ENCODE results near the gene ZNF205. TPM values are rescaled to one million over a fixed set of nuclear protein-coding genes. Genes with fewer than 3 reads are reported as not detected.
A peak's percentile ranks its signal among the peaks of the same experiment; 100 is the strongest.

Gene ZNF205
- polyA plus RNA-seq, 3 donors, result 1.0 to 6.7 (median 1.3) TPM

DNA sequence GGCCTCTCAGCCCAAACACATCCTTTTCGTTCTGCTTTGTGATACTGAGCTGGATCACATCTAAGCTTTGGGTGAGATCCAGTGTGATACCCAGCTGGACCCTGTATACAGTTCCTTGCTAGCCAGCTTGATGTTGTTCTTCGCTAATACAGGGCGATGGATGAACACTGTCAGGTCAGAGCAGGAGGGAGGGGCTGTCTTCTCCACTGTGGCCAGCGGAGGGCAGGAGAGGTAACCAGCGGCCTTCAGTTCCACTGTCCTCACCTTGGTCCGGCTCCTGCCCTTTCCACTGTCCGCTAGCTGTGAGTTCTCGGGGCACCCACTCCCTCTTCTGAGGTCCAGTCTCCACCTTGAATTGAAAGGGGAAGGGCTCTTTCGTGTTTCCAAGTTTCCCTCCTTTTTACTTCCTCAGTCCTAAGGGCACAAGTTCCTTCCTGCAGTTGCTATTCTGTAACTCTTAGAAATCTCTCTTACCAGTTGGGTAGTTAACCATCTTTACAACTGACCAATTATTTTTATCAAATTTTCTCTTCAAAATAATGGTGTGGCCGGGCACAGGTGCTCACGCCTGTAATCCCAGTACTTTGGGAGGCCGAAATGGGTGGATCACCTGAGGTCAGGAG is 19.5 kb downstream of the ZNF205 start:
- Histone ChIP-seq H3K79me2 (ENCODE audit: insufficient read depth, low read length) (peaks cover 46% of the 10 kb centered on the region), H3K4me1 (ENCODE audit: control insufficient read depth in 1 of 2, insufficient read depth in 2 of 2, low read length in 2 of 2) (peaks cover 36 to 47% of the 10 kb centered on the region in 2 donors), H3K27ac (ENCODE audit: low read depth in 1 of 2, low read length in 2 of 2) (peak overlapping the region in 1 of 2 donors; percentile 28), H4K20me1 (ENCODE audit: insufficient read depth, low read length) (no peaks in the 10 kb centered on the region), H3K36me3 (replicated peaks in 1 of 2; ENCODE audit: control insufficient read depth in 1 of 2, insufficient read depth in 2 of 2, low read length in 2 of 2) (peaks cover 0 to under 1% of the 10 kb centered on the region in 2 donors), H3K4me3 (replicated peaks in 1 of 3; ENCODE audit: low read depth in 2 of 3, low read length in 3 of 3) (no peak overlapping the region), H3K27me3 (ENCODE audit: control insufficient read depth in 2 of 2, insufficient read depth in 2 of 2, low read length in 2 of 2) (no peaks in the 10 kb centered on the region), H3K9me3 (replicated peaks in 1 of 2; ENCODE audit: control insufficient read depth in 1 of 2, insufficient read depth in 1 of 2, low read length in 2 of 2) (no peaks in the 10 kb centered on the region), H2AFZ (ENCODE audit: insufficient read depth, low read depth, low read length, poor library complexity, severe bottlenecking) (no peak overlapping the region), H3K9ac (ENCODE audit: insufficient read depth, low read length, poor library complexity, severe bottlenecking) (no peak overlapping the region), H3K4me2 (replicated peaks; ENCODE audit: extremely low read depth, low read length, poor library complexity, severe bottlenecking) (no peak overlapping the region)
- H3K27ac Mint-ChIP-seq, result peak overlapping the region in 3 of 7 donors; percentile 26 to 86 (median 40)
- 60% methylated on average over 4 of the region's 12 CpGs for WGBS (ENCODE audit: insufficient coverage)
- peak; percentile 23 to 35 (median 35) for DNase-seq
- intact Hi-C loops (cut with micrococcal nuclease), result no loop called here
- H3K9me3 Mint-ChIP-seq, result no peaks in the 10 kb centered on the region
- peak; percentile 58 for TF ChIP-seq CTCF (IDR thresholded peaks at IDR 0.05)
- peaks cover 0 to 1% (median 0%) of the 10 kb centered on the region in 3 donors for H3K27me3 Mint-ChIP-seq (ENCODE audit: low read depth in 3 of 3)
- H3K4me3 Mint-ChIP-seq, result no peak overlapping the region
- H3K36me3 Mint-ChIP-seq, result peaks cover 1 to 6% of the 10 kb centered on the region in 2 donors
- peaks cover 42% of the 10 kb centered on the region for H3K4me1 Mint-ChIP-seq

- peaks cover 4% of the 10 kb centered on the region for H4K20me1 ChIP-seq (ENCODE audit: insufficient read depth, low read length)
- peaks cover 13 to 25% of the 10 kb centered on the region in 2 donors for H3K36me3 Mint-ChIP-seq
- peak overlapping the region; percentile 97 to 98 for H3K4me3 Mint-ChIP-seq
- H2AFZ ChIP-seq (ENCODE audit: insufficient read depth, low read depth, low read length, poor library complexity, severe bottlenecking), result peak overlapping the region; percentile 94
- peak overlapping the region; percentile 91 to 93 for H3K27ac ChIP-seq (ENCODE audit: low read depth in 1 of 2, low read length in 2 of 2)
- peaks cover 45% of the 10 kb centered on the region for H3K79me2 ChIP-seq (ENCODE audit: insufficient read depth, low read length)
- no peaks in the 10 kb centered on the region for H3K9me3 Mint-ChIP-seq
- peak overlapping the region; percentile 87 for H3K9ac ChIP-seq (ENCODE audit: insufficient read depth, low read length, poor library complexity, severe bottlenecking)
- peaks cover 0 to 2% (median 0%) of the 10 kb centered on the region in 3 donors for H3K27me3 Mint-ChIP-seq (ENCODE audit: low read depth in 3 of 3)
- H3K4me1 Mint-ChIP-seq, result peaks cover 40% of the 10 kb centered on the region
- no peak for DNase-seq
- 0% methylated on average over 2 of the region's 7 CpGs for WGBS (ENCODE audit: insufficient coverage)
- peaks cover 32 to 43% of the 10 kb centered on the region in 2 donors for H3K4me1 ChIP-seq (ENCODE audit: control insufficient read depth in 1 of 2, insufficient read depth in 2 of 2, low read length in 2 of 2)
- H3K27ac Mint-ChIP-seq, result peak overlapping the region; percentile 91 to 98 (median 98)
- H3K4me3 ChIP-seq (replicated peaks in 1 of 3; ENCODE audit: low read depth in 2 of 3, low read length in 3 of 3), result peak overlapping the region; percentile 68 to 98 (median 94)
- peak overlapping the region; percentile 87 for H3K4me2 ChIP-seq (replicated peaks; ENCODE audit: extremely low read depth, low read length, poor library complexity, severe bottlenecking)
- TF ChIP-seq CTCF (IDR thresholded peaks at IDR 0.05), result no peak
- H3K27me3 ChIP-seq (ENCODE audit: control insufficient read depth in 2 of 2, insufficient read depth in 2 of 2, low read length in 2 of 2), result no peaks in the 10 kb centered on the region
- intact Hi-C loops (cut with micrococcal nuclease), result loop anchor here in 1 of 2 donors (2.0 kb wide), 1 partner anchor 17 kb away; no protein-coding TSS in a partner anchor
- H3K36me3 ChIP-seq (replicated peaks in 1 of 2; ENCODE audit: control insufficient read depth in 1 of 2, insufficient read depth in 2 of 2, low read length in 2 of 2), result peaks cover 18 to 20% of the 10 kb centered on the region in 2 donors
- H3K9me3 ChIP-seq (replicated peaks in 1 of 2; ENCODE audit: control insufficient read depth in 1 of 2, insufficient read depth in 1 of 2, low read length in 2 of 2), result no peaks in the 10 kb centered on the region
These were observed 21.5 kb downstream of the ZNF205 start for GRCh38 chr16:3133844-3134243.
